GM13977 (cell line): ENCODE measurements around the gene KLF1.

Experiments used
- DNase-seq: peaks from one replicate; pipeline ENCODE4 v3.0.0; 2012; ENCODE audit warnings: low spot score
- CTCF ChIP-seq: IDR thresholded peaks from 2 replicates; pipeline ENCODE4 v1.5.1; 2012; ENCODE audit warnings: mild to moderate bottlenecking, control low read depth; ENCODE audit not compliant: insufficient read depth; ENCODE audit errors: extremely low read depth, missing control alignments
- in situ Hi-C: fragments of 300-500 bp; cut with MboI; formaldehyde crosslinking; loops from one replicate; pipeline ENCODE4 v1.12.0; 2022; ENCODE audit warnings: low sequenced_read_pairs, low pct_unique_long_range_greater_than_20kb, mixed read lengths, inconsistent platforms; ENCODE audit not compliant: unreplicated experiment

The KLF1 gene

GRCh38 chr19:12884926-12885748, 1.9 kb downstream of the KLF1 start:
- peak; percentile 83 for TF ChIP-seq CTCF
- in situ Hi-C loops, result no loop called here

GRCh38 chr19:12884627-12884925, 2.4 kb downstream of the KLF1 start:
- TF ChIP-seq CTCF, result no peak
- no peak for DNase-seq

More at GRCh38 chr19:12884926-12885748, 1.9 kb downstream of the KLF1 start:
- DNase-seq, result peak; percentile 83

GRCh38 chr19:12884202-12884601, 2.8 kb downstream of the KLF1 start:
- in situ Hi-C loops, result no loop called here
- TF ChIP-seq CTCF, result no peak
- no peak for DNase-seq

More at GRCh38 chr19:12884627-12884925, 2.4 kb downstream of the KLF1 start:
- in situ Hi-C loops, result no loop called here

- DNase-seq, result no peak
- in situ Hi-C loops, result no loop called here
- no peak for TF ChIP-seq CTCF
Measured at GRCh38 chr19:12882589-12882988, 4.4 kb downstream of the KLF1 start.

- TF ChIP-seq CTCF, result no peak
- in situ Hi-C loops, result no loop called here
- DNase-seq, result peak; percentile 98
Measured at GRCh38 chr19:12881172-12881808, 5.7 kb downstream of the KLF1 start, which contains the start of gene DNASE2. TSS of gene DNASE2 (minus strand) at chr19:12881449. CDS start at chr19:12881375, 74 bp downstream.

GRCh38 chr19:12880551-12881171, 6.3 kb downstream of the KLF1 start:
- peak; percentile 63 for DNase-seq
- in situ Hi-C loops, result no loop called here
- no peak for TF ChIP-seq CTCF
